ENCODE data around the gene RAP1GAP.
"Not testable (repeated sequence)": the region's sequence is repeated elsewhere in the genome, so short reads cannot be mapped to it uniquely, and the experiment has no call there.

The RAP1GAP gene

DNA sequence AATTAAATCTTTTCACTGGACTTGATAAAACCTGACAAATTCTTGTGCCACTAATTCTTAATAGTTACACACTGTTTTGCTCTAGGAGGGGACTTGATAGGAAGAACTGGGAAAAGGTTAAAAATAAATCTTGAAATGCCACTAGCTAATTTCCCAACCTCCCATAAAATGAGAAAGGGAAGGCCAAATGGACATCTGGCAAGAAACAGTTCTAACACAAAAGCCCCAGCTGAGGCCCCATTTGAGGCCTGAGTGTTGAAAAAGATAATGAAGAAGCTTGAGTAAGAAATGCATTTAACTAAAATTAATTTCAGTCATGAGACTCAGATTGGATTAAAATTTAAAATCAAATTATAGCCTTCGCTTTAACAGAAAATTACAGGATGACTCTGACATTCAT, 11.2 kb upstream of the RAP1GAP start:
- H3F3A ChIP-seq (ENCODE audit: insufficient read depth, low read length): no peaks in the 10 kb centered on the region
- H3K4me3 ChIP-seq (ENCODE audit: low read depth, low read length, poor library complexity, severe bottlenecking): no peak overlapping the region
- peaks cover 43% of the 10 kb centered on the region for H3K36me3 ChIP-seq (ENCODE audit: insufficient read depth, low read length)
- no peak for TF ChIP-seq CTCF (IDR thresholded peaks at IDR 0.05; ENCODE audit: low read length)
- TF ChIP-seq EZH2 (IDR thresholded peaks at IDR 0.05; ENCODE audit: borderline replicate concordance, low read length): no peak
- H3K79me2 ChIP-seq (ENCODE audit: insufficient read depth, low read length): no peaks in the 10 kb centered on the region
- H3K4me2 ChIP-seq (ENCODE audit: low read length): no peak overlapping the region
- H3K27me3 ChIP-seq (ENCODE audit: insufficient read depth, low read length): no peaks in the 10 kb centered on the region
- no peaks in the 10 kb centered on the region for H3K4me1 ChIP-seq (ENCODE audit: insufficient read depth, low read length, severe bottlenecking)
- no peak overlapping the region for H3K27ac ChIP-seq (ENCODE audit: low read depth, low read length, poor library complexity, severe bottlenecking)
- no peaks in the 10 kb centered on the region for H4K20me1 ChIP-seq (ENCODE audit: insufficient read depth, low read length)
- H2AFZ ChIP-seq (ENCODE audit: low read length): no peak overlapping the region
- 0 out of 2 replicates have a peak, but pooled peaks cover 4% of the 10 kb centered on the region for H3K9me3 ChIP-seq (ENCODE audit: low read length)
- H3K9me2 ChIP-seq (ENCODE audit: low read depth, low read length): no peaks in the 10 kb centered on the region
- H3K9ac ChIP-seq (ENCODE audit: low read length): no peak overlapping the region

- TF ChIP-seq CTCF (IDR thresholded peaks at IDR 0.05; ENCODE audit: low read length) (no peak), EZH2 (IDR thresholded peaks at IDR 0.05; ENCODE audit: borderline replicate concordance, low read length) (no peak)
- H3K36me3 ChIP-seq (ENCODE audit: insufficient read depth, low read length): peaks cover 26% of the 10 kb centered on the region
- no peaks in the 10 kb centered on the region for H3K79me2 ChIP-seq (ENCODE audit: insufficient read depth, low read length)
- H3K27ac ChIP-seq (ENCODE audit: low read depth, low read length, poor library complexity, severe bottlenecking): no peak overlapping the region
- H3F3A ChIP-seq (ENCODE audit: insufficient read depth, low read length): no peaks in the 10 kb centered on the region
- H3K4me1 ChIP-seq (ENCODE audit: insufficient read depth, low read length, severe bottlenecking): no peaks in the 10 kb centered on the region
- H3K4me3 ChIP-seq (ENCODE audit: low read depth, low read length, poor library complexity, severe bottlenecking): no peak overlapping the region
- no peaks in the 10 kb centered on the region for H3K27me3 ChIP-seq (ENCODE audit: insufficient read depth, low read length)
- H3K4me2 ChIP-seq (ENCODE audit: low read length): no peak overlapping the region
- H3K9me2 ChIP-seq (ENCODE audit: low read depth, low read length): no peaks in the 10 kb centered on the region
- no peaks in the 10 kb centered on the region for H3K9me3 ChIP-seq (ENCODE audit: low read length)
- H3K9ac ChIP-seq (ENCODE audit: low read length): no peak overlapping the region
- H4K20me1 ChIP-seq (ENCODE audit: insufficient read depth, low read length): no peaks in the 10 kb centered on the region
- no peak overlapping the region for H2AFZ ChIP-seq (ENCODE audit: low read length)
These were observed 8.0 kb upstream of the RAP1GAP start for GRCh38 chr1:21677168-21677567.

GRCh38 chr1:21674957-21675356, 5.8 kb upstream of the RAP1GAP start:
- Histone ChIP-seq H2AFZ (ENCODE audit: low read length) (no peak overlapping the region), H4K20me1 (ENCODE audit: insufficient read depth, low read length) (no peaks in the 10 kb centered on the region), H3K4me1 (ENCODE audit: insufficient read depth, low read length, severe bottlenecking) (no peaks in the 10 kb centered on the region), H3K27me3 (ENCODE audit: insufficient read depth, low read length) (no peaks in the 10 kb centered on the region), H3K27ac (ENCODE audit: low read depth, low read length, poor library complexity, severe bottlenecking) (no peak overlapping the region), H3K9me3 (ENCODE audit: low read length) (no peaks in the 10 kb centered on the region), H3K9ac (ENCODE audit: low read length) (no peak overlapping the region), H3K79me2 (ENCODE audit: insufficient read depth, low read length) (no peaks in the 10 kb centered on the region), H3K9me2 (ENCODE audit: low read depth, low read length) (no peaks in the 10 kb centered on the region), H3K4me3 (ENCODE audit: low read depth, low read length, poor library complexity, severe bottlenecking) (no peak overlapping the region), H3F3A (ENCODE audit: insufficient read depth, low read length) (no peaks in the 10 kb centered on the region), H3K4me2 (ENCODE audit: low read length) (no peak overlapping the region), H3K36me3 (ENCODE audit: insufficient read depth, low read length) (peaks cover 14% of the 10 kb centered on the region)
- TF ChIP-seq CTCF (IDR thresholded peaks at IDR 0.05; ENCODE audit: low read length) (no peak), EZH2 (IDR thresholded peaks at IDR 0.05; ENCODE audit: borderline replicate concordance, low read length) (no peak)

GRCh38 chr1:21673853-21674252, 4.7 kb upstream of the RAP1GAP start:
- not testable (repeated sequence) for H2AFZ ChIP-seq (ENCODE audit: low read length); H3K9ac ChIP-seq (ENCODE audit: low read length); H3K27ac ChIP-seq (ENCODE audit: low read depth, low read length, poor library complexity, severe bottlenecking); H3K4me2 ChIP-seq (ENCODE audit: low read length); H3K4me1 ChIP-seq (ENCODE audit: insufficient read depth, low read length, severe bottlenecking); H3K79me2 ChIP-seq (ENCODE audit: insufficient read depth, low read length); H3K9me2 ChIP-seq (ENCODE audit: low read depth, low read length); H3K27me3 ChIP-seq (ENCODE audit: insufficient read depth, low read length); H4K20me1 ChIP-seq (ENCODE audit: insufficient read depth, low read length); H3K4me3 ChIP-seq (ENCODE audit: low read depth, low read length, poor library complexity, severe bottlenecking); H3K36me3 ChIP-seq (ENCODE audit: insufficient read depth, low read length); H3F3A ChIP-seq (ENCODE audit: insufficient read depth, low read length); H3K9me3 ChIP-seq (ENCODE audit: low read length)
